SKM-1 treated with dmso at 0.1 percent for 144 hours (cell line): Measurements from ENCODE around the gene NDUFAF5.

Source experiments
- DNase-seq: peaks from one replicate; lab custom pipeline; 2025; ENCODE audit not compliant: unreplicated experiment; lab: John Stamatoyannopoulos, UW

Gene NDUFAF5

DNA sequence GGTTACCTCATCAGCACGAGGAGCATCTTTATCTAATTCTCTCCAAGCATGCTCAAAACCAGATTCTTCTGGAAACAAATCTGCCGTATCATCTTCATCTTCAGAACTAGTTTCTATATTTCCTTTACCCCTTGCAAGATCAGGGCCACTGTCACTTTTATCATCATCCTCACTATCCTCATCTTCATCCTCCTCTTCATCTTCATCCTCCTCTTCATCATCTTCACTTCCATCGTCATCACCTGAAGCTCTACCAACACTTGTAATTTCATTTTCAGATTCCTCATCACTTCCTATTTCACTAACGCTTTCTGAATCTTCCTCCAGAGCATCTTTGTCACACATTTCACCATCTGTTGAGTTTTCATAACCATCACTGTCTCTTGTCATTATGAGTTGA is 9.0 kb upstream of the NDUFAF5 start:
- no peak for DNase-seq

DNA sequence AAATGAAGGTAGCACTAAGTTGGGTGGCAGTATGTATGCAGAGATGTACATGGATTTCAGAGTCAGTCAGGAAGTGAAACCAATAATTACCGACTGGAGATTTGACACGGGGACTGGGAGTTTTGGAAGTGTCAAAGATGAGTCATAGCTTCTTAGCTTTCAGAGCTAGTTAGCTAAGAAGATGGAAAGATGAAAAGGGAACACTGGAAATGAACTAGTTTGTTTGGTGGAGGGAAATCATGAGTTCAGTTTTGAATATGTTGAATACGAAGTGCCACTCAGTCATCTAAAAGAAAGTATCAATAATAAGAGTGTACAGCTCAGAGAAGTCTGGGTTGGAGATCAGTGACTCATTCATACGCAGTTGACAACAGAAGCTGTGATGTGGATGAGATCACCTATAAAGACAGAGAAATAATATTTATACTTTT is 7.6 kb upstream of the NDUFAF5 start:
- no peak for DNase-seq

DNA sequence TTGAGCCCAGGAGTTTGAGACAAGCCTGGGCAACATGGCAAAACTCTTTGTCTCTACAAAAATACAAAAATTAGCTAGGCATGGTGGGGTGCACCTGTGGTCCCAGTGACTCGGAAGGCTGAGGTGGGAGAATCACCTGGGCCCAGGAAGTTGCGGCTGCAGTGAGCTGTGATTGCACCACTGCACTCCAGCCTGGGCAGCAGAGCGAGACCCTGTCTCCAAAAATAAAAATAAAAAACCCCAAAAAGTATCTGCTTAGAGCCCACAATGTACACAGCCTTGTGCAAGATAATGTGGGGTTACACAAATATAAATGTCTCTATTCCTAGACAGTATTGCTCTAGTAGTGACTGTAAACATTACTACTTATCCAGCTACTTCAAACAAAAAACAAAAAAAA is 6.0 kb upstream of the NDUFAF5 start:
- no peak for DNase-seq

DNA sequence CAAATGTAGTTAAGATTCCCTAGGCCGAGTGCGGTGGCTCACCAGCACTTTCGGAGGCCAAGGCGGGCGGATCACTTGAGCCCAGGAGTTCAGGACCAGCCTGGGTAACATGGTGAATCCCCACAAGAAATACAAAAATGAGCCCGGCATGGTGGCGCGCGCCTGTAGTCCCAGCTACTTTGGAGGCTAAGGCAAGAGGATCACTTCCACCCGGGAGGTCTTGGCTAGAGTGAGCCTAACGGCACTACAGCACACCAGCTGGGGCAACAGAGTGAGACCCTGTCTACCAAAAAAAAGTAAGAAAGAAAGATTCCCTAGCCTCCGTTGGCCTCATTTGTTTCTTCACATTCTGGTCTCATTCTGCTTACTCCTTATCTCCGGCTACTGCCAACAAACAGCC is 1.3 kb upstream of the NDUFAF5 start:
- DNase-seq, result no peak

DNA sequence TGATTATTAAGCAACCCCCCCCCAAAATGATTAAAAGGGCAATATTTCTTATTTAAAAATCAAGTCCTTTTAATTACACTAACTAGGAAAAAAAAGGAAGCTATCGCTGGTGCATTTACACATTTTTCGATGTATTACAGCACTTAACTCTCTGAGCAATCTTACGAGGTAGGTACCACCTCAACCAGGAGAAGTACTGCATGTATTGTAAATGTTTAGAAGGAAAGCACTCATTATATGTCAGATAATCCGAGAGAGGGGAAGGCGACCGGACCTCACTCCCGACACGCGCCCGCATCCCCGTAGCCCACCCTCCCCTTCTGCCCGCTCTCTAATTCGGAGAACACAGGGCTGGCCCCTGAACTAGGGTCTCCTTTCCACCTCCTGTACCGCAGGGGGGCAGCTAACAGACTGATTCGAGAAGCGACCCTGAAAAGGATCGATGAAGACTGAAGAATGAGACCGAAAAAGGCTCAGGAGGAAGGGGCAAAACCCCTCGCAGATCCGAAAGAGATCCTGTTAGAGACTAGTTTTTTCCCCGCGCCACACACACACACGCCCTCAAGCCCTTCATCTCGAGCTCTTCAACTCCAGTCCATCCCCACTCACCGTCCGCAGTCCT is 446 bp upstream of the NDUFAF5 start:
- no peak for DNase-seq

DNA sequence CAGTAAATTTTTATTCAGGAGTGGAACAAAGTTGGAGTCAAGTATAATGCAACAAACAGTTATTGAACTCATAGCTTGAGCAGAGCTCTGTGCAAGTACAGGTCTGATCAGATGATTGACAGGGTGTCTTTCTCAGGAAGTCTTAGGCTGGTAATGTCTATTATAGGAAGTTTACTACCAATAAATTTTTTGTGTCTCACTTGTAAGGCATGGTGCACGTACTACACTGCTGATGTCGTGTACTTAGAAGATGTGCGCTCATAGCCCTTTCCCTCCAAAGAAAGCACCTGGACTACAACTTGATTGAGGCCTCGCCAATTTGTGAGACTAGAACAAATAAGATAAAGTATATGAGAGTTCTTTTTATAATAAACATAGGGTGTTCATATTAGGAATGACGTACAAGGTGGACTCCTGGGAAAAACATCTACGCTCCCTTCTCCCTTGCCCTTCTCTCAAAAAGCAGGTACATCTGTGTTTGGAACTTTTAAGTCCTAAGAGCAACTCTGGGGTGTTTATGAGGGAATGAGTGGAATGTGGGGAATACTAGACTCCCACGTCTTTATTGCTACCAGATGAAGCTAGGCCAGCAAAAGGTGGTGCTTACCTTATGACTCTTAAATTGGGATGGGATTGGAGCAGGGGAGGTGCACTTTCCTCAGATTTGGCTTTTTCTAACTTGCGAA is 1.5 kb downstream of the NDUFAF5 start:
- DNase-seq, result no peak

DNA sequence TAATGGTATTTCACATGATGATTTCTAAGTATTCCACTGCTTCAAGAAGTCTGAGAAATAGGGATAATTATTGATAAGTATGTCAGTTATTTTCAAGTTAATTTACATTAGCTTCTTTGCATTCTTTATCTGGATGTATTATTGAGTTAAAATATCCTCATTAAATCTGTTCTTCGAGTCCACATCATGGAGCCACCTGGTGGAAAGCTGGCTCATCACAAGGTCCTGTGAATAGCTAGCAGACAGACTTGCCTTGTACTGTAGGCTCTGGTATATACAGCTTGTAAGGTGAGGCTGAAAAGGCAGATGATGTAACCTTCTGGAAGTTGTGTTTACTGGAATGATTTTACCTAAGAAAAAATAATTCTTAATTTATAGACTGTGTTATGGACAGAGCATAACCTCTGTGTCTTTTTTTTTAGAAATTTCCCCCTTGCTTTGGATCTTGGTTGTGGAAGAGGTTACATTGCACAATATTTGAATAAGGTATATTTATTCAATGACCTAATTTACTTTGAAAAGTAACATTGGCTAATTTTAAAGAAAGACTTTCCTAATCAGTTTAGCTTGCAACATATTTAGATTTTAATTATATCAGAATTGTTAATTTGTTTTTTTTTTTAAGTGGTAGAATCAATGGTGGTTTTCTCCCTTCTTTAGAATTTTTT is 3.5 kb downstream of the NDUFAF5 start:
- peak; percentile 9 for DNase-seq

DNA sequence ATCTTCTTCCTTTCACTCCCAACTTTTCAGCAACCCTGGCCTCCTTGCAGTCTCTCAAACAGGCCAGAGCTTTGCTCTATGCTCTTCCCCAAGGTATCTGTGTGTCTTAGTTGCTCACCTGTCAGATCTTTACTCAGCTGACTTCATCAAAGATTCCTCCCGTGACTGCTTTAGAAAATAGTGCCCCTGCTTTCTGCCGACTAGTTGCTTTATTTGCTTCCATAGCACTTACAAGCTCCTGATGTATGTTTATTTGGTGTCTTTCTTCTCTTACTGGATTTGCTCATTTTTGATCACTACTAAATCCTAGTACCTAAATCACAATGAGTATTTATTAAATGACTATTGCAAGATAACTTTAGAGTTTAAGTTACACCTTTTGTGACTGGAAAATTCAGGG is 5.9 kb downstream of the NDUFAF5 start:
- no peak for DNase-seq

DNA sequence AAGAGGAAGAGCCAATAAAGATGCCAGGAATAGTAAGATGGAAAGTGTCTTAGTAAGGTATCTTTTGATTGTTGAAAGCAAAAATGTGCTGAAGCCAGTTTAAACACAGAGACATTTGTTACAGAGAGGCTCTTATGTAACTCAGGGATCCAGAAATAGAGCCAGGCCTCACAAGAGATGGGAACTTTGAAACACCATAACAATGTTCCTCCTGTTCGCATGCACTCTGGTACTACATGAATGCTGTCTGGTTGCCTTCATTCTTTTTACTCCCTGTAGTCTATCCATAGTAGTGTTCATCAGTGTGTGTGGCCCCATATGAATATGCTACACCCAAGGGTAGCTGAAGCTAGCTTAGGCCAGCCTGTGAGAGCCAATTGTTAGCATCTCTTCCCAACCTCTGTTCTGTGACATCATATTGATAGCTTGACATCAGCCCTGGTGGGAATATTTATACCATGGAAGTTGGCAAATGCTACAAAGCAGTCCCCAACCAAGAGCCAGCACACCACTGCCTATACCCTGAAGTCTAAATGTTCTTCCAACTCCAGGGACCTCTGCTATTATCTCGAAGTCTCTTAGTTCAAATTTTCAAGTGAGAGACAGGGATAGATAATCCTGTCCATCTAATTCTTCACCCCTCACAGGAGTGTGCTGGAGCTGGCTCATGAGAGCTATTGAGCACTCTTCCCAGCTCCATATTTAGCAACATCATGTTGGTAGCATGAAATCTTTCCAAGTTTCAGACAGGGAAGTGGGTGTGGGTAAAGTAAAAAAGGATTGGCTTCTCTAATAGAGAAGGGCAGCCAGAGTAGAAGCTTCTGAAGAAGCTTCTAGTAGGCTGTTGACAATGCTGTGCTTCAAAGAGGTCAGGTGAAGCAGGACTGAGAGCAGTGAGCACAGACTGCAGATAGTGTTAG is 7.0 kb downstream of the NDUFAF5 start:
- no peak for DNase-seq

DNA sequence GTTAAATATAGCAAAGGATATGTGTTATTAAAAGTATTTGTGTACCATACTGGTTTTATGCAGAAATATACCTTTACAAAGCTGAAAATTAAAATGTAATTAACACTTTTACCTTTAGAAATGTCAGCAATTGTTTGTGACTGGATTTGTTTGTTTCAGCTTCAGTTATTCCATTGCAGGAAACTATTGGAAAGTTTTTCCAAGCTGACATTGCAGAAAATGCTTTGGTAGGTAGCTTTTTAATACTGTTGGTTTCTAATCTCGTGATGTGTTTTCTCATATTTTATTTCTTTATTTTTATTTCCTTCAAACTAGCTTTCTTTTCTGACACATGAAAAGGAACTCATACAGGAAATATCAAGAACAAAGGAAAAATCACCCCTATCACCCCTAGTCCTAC is 8.2 kb downstream of the NDUFAF5 start:
- no peak for DNase-seq

DNA sequence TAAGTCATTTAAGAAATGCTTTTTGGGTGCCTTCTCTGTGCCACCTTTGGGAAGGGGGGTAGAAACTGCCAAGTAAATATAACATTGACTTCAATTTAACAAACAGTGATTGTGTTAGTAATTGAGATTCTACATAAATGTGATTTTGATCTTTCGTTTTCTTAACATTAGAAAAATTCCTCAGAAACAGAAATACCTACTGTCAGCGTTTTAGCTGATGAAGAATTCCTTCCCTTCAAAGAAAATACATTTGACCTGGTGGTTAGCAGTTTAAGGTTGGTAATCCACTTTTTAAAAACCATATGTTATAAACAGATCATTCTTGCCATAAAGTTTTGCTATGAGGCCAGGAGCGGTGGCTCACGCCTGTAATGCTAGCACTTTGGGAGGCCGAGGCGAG is 9.8 kb downstream of the NDUFAF5 start:
- no peak for DNase-seq

DNA sequence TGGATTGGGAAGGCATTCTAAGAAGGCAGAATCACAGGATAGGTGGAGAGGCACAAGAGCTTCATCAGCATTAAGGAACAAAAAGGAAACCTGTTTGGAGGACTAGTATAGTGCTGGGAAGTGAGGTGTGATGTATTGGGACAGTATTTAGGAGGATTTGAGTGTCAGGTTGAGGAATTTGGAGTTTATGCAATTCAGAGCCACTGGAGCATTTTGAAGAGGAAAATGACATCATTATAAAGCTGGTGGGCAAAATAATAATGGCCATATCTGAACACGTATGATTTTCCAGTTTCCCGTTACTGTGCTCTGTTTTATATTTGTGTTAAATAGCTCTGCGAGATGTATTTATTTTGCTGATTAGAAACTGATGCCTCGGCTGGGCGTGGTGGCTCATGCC is 14.2 kb downstream of the NDUFAF5 start:
- no peak for DNase-seq

DNA sequence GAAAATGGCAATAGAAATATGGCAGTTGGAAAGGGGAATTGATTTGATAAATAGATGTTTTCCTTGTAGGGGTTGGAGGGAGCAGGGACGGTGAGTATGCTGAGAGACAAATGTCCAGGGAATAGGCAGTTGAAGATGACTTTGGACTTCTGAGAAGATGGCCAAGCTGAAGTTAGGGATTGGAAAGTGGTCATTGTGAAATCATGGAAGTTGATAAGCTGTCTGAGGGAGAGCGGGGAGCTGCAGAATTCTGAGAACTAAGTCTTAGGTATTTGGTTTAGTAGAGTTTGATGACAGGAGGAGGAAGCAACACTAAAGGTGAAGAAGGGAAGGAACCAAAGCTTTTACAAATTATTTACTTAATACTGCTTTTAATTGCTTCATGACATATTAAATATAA is 15.1 kb downstream of the NDUFAF5 start:
- DNase-seq, result no peak

DNA sequence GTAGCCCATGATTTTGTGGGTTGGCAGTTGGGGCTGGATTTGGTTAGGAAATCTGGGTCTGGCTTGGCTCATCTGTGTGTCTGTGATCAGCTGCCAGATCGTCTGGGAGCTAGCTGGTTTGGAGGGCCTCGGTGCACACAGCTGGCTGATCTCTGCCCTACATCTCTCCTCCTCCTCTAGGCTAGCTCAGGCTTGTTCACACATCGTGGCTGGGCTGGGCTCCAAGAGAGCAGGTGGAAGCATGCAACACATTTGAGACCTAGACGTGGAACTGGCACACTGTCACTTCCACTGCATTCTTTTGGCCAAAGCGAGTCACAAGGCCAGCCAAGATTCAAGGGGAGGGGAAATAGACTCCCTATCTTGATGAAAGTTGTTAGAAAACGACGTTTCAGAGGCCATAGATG is 15.9 kb downstream of the NDUFAF5 start:
- DNase-seq, result no peak

DNA sequence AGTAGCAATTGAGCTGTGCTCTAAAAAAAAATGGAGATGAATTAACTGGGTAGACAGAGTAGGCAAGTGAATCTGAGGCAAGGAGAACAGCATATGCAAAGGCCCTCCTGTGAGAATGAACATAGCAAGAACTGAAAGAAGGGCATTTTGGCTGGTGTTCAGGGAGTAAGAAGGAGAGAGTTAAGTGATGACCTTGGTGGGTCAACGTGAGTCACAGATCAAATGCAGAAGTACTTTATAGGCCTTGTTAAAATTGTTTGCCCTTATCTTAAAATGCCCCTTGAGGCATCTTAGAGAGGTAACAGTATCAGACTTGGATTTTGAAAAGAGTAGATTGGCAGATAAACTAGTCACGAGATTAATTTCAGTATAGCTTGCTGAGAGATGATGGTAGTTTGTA is 24.5 kb downstream of the NDUFAF5 start:
- DNase-seq, result no peak

DNA sequence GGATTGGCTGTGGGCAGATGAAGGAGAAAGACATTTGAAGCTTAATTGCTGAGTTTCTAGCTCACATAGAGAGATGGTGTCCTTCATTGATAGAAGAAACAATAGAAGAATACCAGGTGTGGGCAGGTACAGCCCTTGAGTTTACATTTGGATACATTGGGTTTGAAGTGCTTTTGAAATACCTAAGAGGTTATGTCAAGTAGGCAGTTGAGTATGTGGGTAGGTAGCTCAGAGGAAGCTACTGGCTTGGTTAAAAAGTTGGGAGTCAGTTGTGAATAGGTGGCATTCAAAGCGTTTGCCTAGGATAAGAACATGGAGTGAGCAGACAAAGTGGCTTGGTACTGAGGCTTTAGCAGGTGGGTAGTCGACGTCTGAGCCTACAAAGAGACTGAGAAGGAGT is 25.0 kb downstream of the NDUFAF5 start:
- no peak for DNase-seq

DNA sequence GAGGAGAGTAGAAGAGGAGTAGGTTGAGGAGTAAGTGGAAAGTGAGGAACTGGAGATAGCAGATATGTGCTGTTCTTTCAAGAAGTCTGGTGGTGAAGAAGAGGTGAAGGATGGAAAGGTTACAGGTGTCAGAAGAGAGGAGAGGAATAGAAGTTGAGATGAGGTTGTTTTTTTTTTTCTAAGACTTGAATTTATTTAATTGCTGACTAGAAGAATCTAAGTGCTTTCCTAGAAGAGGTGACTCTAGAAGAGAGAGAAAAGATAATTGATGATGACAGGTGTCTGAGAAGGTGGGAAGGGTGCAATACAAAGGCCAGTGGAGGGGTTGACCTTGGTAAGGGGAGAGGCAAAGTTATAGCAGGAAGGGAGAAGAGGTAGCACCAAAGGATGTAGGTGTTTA is 25.6 kb downstream of the NDUFAF5 start:
- no peak for DNase-seq

DNA sequence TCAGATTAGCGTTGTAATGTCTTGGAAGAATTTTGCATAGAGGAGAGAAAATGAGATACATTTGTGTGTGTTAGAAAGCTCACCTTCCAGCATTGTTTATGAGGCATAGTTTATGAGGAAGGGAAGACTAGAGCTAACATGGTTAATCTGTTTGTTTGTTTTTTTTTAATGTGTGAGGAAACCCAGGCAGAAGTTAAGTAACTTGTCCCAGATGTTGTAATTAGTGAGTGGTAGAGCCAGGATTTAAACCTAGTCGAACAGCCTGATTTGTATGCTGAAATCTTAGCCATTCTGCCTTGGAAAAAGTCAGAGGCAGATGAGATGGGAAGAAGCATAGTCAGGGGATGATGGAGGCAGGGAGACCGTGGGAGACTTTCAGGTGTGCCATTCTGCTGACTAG is 29.1 kb downstream of the NDUFAF5 start:
- DNase-seq, result no peak

DNA sequence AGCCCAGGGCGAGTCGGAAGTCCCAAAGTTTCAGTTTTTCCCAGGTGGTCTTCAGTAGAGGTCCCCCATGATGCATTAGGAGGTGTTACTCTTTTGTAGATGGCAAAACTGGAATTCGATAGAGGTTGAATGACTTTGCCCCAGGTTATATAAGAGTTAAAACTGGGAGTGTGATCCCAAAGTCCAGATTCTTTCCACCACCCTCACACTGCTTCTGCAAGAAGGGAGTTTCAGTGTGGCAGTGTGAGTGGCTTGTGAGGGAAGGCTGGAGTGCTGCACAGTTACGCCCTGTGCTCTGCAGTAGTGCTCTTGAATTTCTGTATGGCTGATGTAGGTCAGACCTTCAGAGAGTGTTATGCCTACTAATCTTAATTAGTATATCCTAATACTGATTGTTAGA is 29.8 kb downstream of the NDUFAF5 start:
- no peak for DNase-seq

DNA sequence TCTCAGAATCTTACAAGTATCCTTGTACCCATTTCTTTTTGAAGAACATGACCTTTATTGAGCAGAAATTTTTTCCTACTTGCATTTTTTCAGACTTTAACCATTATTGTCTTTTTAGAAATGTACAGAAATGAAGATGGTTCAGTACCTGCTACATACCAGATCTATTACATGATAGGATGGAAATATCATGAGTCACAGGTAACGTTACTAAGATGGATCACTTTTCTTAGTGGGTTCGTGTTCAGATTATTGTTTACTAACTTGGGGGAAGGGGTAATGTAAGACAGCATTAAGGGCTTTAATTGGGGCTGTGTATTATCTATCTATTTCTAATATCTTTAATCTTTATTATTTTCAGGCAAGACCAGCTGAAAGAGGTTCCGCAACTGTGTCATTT is 31.9 kb downstream of the NDUFAF5 start:
- DNase-seq, result no peak

DNA sequence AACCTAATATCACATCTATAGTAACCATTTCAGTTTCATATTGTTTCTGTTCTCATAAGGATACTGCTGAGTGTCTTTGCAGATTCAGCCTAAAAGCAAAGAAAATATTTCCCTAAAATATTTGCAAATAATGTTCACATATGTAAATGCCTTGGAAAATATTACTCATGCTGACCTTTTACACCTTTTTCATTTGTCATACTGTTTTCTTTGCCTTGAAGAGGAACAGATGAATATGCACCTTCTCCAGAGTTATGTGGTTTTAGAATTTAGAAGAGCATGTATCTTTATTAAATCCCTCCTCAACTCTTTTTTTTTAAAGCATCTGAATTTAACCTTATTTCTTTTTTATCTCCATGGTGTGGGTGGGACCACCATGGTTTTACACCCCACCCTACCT is 32.5 kb downstream of the NDUFAF5 start:
- DNase-seq, result no peak
